ENCODE data around the gene NAALADL2.

- TF ChIP-seq CTCF (IDR thresholded peaks at IDR 0.05; ENCODE audit: control extremely low read depth in 1 of 3, insufficient read depth in 1 of 3, low read depth in 1 of 3, low read length in 3 of 3) (no peak), EZH2 (IDR thresholded peaks at IDR 0.05; ENCODE audit: low read depth, low read length, severe bottlenecking) (no peak), POLR2AphosphoS5 (IDR thresholded peaks at IDR 0.05; ENCODE audit: low read depth, low read length) (no peak), POLR2A (IDR thresholded peaks at IDR 0.05; ENCODE audit: control extremely low read depth in 1 of 2, low read depth in 2 of 2, low read length in 2 of 2) (no peak), USF2 (IDR thresholded peaks at IDR 0.05; ENCODE audit: low read length) (no peak), TAF7 (optimal IDR thresholded peaks at IDR 0.05; ENCODE audit: borderline replicate concordance, low read depth, low read length) (no peak), CBX5 (IDR thresholded peaks at IDR 0.05; ENCODE audit: low read depth, low read length) (no peak)
Observed at GRCh38 chr3:175077216-175077615, 218.1 kb downstream of the NAALADL2 start.
